Mesenchymal stem cell (in vitro differentiated cells and primary cell): Measurements from ENCODE around the gene BACE1-AS.
A peak's percentile ranks its signal among the peaks of the same experiment; 100 is the strongest.

Source experiments
- DNase-seq: peaks from one replicate; pipeline ENCODE4 v3.0.0-alpha.2; 2013
- H2AFZ ChIP-seq: one replicate; pipeline ENCODE4 v1.6.1; 2013; ENCODE audit warnings: low read depth, mild to moderate bottlenecking, control low read depth, inconsistent platforms, low read length, moderate library complexity
- H2AK5ac ChIP-seq: 2 replicates; pipeline ENCODE4 v1.6.1; 2013; ENCODE audit warnings: low read length, moderate library complexity, mild to moderate bottlenecking, inconsistent platforms; ENCODE audit not compliant: severe bottlenecking
- H2BK120ac ChIP-seq: one replicate; pipeline ENCODE4 v1.6.1; 2013; ENCODE audit warnings: low read depth, mild to moderate bottlenecking, inconsistent platforms, low read length, moderate library complexity
- H2BK12ac ChIP-seq, 2 experiments: one replicate each; pipeline ENCODE4 v1.6.1; 2013; ENCODE audit warnings: inconsistent platforms in 2 of 2, low read length in 2 of 2, mild to moderate bottlenecking in 2 of 2, moderate library complexity in 2 of 2, control low read depth in 1 of 2
- H2BK15ac ChIP-seq: one replicate; pipeline ENCODE4 v1.6.1; 2013; ENCODE audit warnings: mild to moderate bottlenecking, low read depth, inconsistent platforms; ENCODE audit not compliant: poor library complexity, severe bottlenecking
- H2BK5ac ChIP-seq: 2 replicates; pipeline ENCODE4 v1.6.1; 2013; ENCODE audit warnings: low read depth, mild to moderate bottlenecking, low read length, control low read depth, inconsistent platforms; ENCODE audit not compliant: poor library complexity, severe bottlenecking
- H3K14ac ChIP-seq, 2 experiments: one replicate each; pipeline ENCODE4 v1.6.1; 2013; ENCODE audit warnings: inconsistent platforms in 2 of 2, low read length in 2 of 2, control low read depth in 1 of 2, mild to moderate bottlenecking in 1 of 2, moderate library complexity in 1 of 2
- H3K18ac ChIP-seq, 2 experiments: one replicate each; pipeline ENCODE4 v1.6.1; 2013; ENCODE audit warnings: inconsistent platforms in 2 of 2, low read length in 2 of 2, control low read depth in 1 of 2, low read depth in 1 of 2, mild to moderate bottlenecking in 1 of 2
- H3K23ac ChIP-seq, 2 experiments: one replicate each; pipeline ENCODE4 v1.6.1; 2013; ENCODE audit warnings: inconsistent platforms in 2 of 2, low read length in 2 of 2, mild to moderate bottlenecking in 2 of 2, moderate library complexity in 2 of 2, control low read depth in 1 of 2
- H3K27ac ChIP-seq: 2 replicates; pipeline ENCODE4 v1.5.1; 2013; ENCODE audit warnings: mild to moderate bottlenecking, moderate library complexity, low read length, control low read depth, inconsistent platforms; ENCODE audit not compliant: poor library complexity, severe bottlenecking
- H3K27me3 ChIP-seq, 2 experiments: 2 replicates each; pipeline versions ENCODE4 v1.6.1 to v1.7.0; 2013; ENCODE audit warnings: low read length in 2 of 2, mild to moderate bottlenecking in 2 of 2, moderate library complexity in 2 of 2, control low read depth in 1 of 2, inconsistent platforms in 1 of 2; ENCODE audit not compliant: control insufficient read depth in 1 of 2, insufficient read depth in 1 of 2
- H3K36me3 ChIP-seq, 2 experiments: 2 replicates each; pipeline versions ENCODE4 v1.6.1 to v1.7.0; 2013; ENCODE audit warnings: low read length in 2 of 2, control low read depth in 1 of 2, inconsistent platforms in 1 of 2, low read depth in 1 of 2, mild to moderate bottlenecking in 1 of 2; ENCODE audit not compliant: insufficient read depth in 2 of 2, control insufficient read depth in 1 of 2
- H3K4ac ChIP-seq, 2 experiments: one replicate each; pipeline ENCODE4 v1.6.1; 2013; ENCODE audit warnings: inconsistent platforms in 2 of 2, low read length in 2 of 2, mild to moderate bottlenecking in 2 of 2, moderate library complexity in 2 of 2, control low read depth in 1 of 2, low read depth in 1 of 2
- H3K4me1 ChIP-seq: 2 replicates; pipeline ENCODE4 v1.6.1; 2013; ENCODE audit warnings: low read depth, low read length, control low read depth; ENCODE audit not compliant: control insufficient read depth, insufficient read depth
- H3K4me2 ChIP-seq: 2 replicates; pipeline ENCODE4 v1.6.1; 2013; ENCODE audit warnings: low read length, mild to moderate bottlenecking, inconsistent platforms; ENCODE audit not compliant: poor library complexity, severe bottlenecking
- H3K4me3 ChIP-seq, 2 experiments: 2 replicates each; pipeline versions ENCODE4 v1.5.1 to v1.7.0; 2013; ENCODE audit warnings: low read length in 2 of 2, mild to moderate bottlenecking in 2 of 2, control low read depth in 1 of 2, low read depth in 1 of 2; ENCODE audit not compliant: insufficient read depth in 1 of 2
- H3K79me1 ChIP-seq: replicated peaks from 2 replicates; pipeline ENCODE4 v1.6.1; 2013; ENCODE audit warnings: mild to moderate bottlenecking, control low read depth, low read length, inconsistent platforms; ENCODE audit not compliant: poor library complexity, severe bottlenecking
- H3K9ac ChIP-seq: 2 replicates; pipeline ENCODE4 v1.7.0; 2013; ENCODE audit warnings: mild to moderate bottlenecking, low read length, moderate library complexity
- H3K9me3 ChIP-seq: 2 replicates; pipeline ENCODE4 v1.7.0; 2013; ENCODE audit warnings: mild to moderate bottlenecking, low read length; ENCODE audit not compliant: control insufficient read depth
- H4K8ac ChIP-seq: one replicate; pipeline ENCODE4 v1.6.1; 2013; ENCODE audit warnings: inconsistent platforms, mild to moderate bottlenecking, low read length, moderate library complexity
- H4K91ac ChIP-seq: one replicate; pipeline ENCODE4 v1.6.1; 2013; ENCODE audit warnings: mild to moderate bottlenecking, low read length, inconsistent platforms
- WGBS: methylation state at CpG from one replicate; pipeline ENCODE4 v1.1.7; 2013; ENCODE audit warnings: mixed read lengths; 5-methylcytosine and 5-hydroxymethylcytosine counted together

The BACE1-AS gene

DNA sequence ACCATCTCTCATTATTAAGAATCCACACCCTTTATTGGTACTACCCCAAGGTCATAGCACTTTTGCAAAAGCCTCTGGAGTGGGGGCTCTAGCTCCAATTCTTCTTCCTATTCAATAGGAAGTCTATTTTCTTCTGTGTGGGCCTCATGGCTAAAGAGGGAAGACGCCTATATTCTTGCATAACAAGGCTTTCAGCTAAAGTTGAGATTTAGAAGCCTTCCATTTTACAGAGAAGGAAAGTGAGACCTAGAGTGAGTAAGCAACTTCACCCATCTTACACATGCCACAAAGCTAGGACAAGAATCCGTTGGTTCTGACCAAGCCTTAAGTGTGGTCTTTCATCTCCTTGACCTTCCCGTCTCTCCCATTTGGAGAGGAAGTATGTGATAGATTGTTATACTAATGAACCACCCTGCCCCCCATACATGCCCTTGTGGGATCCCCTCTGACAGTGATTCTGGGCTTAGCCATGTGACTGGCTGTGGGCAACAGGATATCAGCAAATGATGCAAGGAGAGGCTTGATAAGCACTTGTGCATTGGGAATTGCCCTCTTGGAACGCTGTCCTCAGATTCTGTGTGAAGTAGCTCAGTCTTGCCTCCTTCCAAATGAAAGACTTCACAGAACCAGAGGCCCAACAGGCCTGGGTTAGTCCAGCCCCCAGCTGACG, 12.6 kb downstream of the BACE1-AS start:
- H2AFZ ChIP-seq, result no peak overlapping the region
- no peak overlapping the region for H3K18ac ChIP-seq
- H2BK120ac ChIP-seq, result no peak overlapping the region
- H3K27ac ChIP-seq, result no peak overlapping the region
- WGBS, result 98% methylated on average over 2 of the region's 5 CpGs
- peaks cover 9 to 19% of the 10 kb centered on the region in 2 experiments for H3K36me3 ChIP-seq
- H3K9ac ChIP-seq, result no peak overlapping the region
- H3K4me1 ChIP-seq, result peaks cover 17% of the 10 kb centered on the region
- no peak overlapping the region for H3K14ac ChIP-seq
- H3K4me2 ChIP-seq, result no peak overlapping the region
- no peak overlapping the region for H2BK12ac ChIP-seq
- H3K79me1 ChIP-seq, result peaks cover 6% of the 10 kb centered on the region
- no peak overlapping the region for H2BK5ac ChIP-seq
- no peaks in the 10 kb centered on the region for H3K27me3 ChIP-seq
- no peaks in the 10 kb centered on the region for H3K9me3 ChIP-seq
- H4K8ac ChIP-seq, result no peak overlapping the region
- DNase-seq, result no peak
- H4K91ac ChIP-seq, result no peak overlapping the region
- no peak overlapping the region for H2BK15ac ChIP-seq
- H2AK5ac ChIP-seq, result no peak overlapping the region
- no peak overlapping the region for H3K4ac ChIP-seq
- H3K4me3 ChIP-seq, result no peak overlapping the region
- H3K23ac ChIP-seq, result no peak overlapping the region

DNA sequence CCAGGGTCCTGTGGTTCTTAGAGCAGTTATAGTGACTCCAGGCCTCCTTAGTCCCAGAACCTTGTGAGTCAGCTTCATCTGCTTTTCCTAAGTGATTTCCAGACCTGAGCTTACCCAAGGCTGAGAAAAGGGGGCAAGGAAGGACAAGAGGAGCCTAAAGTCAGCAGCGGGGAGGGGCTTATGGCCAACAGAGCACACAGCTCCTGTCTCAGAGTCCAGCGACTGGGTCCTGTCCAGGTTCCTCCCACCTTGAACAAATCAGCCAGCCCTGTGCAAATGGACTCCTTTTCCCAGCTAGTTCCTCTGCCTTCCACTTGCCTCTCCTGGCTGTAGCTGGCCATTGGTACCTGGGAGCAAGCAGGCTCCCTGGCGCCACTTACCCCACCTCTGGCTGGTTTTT, 14.0 kb downstream of the BACE1-AS start:
- no peak for DNase-seq
- no peaks in the 10 kb centered on the region for H3K27me3 ChIP-seq
- H3K4me1 ChIP-seq, result peaks cover 4% of the 10 kb centered on the region
- H4K91ac ChIP-seq, result no peak overlapping the region
- H3K4me2 ChIP-seq, result no peak overlapping the region
- no peak overlapping the region for H2BK12ac ChIP-seq
- H2AFZ ChIP-seq, result no peak overlapping the region
- no peak overlapping the region for H2BK15ac ChIP-seq
- H3K4me3 ChIP-seq, result no peak overlapping the region
- H4K8ac ChIP-seq, result no peak overlapping the region
- WGBS, result 96% methylated on average over 3 of the region's 3 CpGs
- H3K23ac ChIP-seq, result peak overlapping the region in 1 of 2 experiments; percentile 14
- no peak overlapping the region for H3K9ac ChIP-seq
- H3K18ac ChIP-seq, result no peak overlapping the region
- H3K79me1 ChIP-seq, result peaks cover 8% of the 10 kb centered on the region
- no peak overlapping the region for H2BK120ac ChIP-seq
- H3K9me3 ChIP-seq, result no peaks in the 10 kb centered on the region
- H2AK5ac ChIP-seq, result no peak overlapping the region
- H3K27ac ChIP-seq, result no peak overlapping the region
- no peak overlapping the region for H3K4ac ChIP-seq
- peaks cover 9 to 19% of the 10 kb centered on the region in 2 experiments for H3K36me3 ChIP-seq
- no peak overlapping the region for H3K14ac ChIP-seq
- no peak overlapping the region for H2BK5ac ChIP-seq

- H3K4me1 ChIP-seq, result peaks cover 5% of the 10 kb centered on the region
- H3K14ac ChIP-seq, result no peak overlapping the region
- 92% methylated on average over 7 of the region's 7 CpGs for WGBS
Measured at GRCh38 chr11:117309310-117309709, 18.2 kb downstream of the BACE1-AS start.

DNA sequence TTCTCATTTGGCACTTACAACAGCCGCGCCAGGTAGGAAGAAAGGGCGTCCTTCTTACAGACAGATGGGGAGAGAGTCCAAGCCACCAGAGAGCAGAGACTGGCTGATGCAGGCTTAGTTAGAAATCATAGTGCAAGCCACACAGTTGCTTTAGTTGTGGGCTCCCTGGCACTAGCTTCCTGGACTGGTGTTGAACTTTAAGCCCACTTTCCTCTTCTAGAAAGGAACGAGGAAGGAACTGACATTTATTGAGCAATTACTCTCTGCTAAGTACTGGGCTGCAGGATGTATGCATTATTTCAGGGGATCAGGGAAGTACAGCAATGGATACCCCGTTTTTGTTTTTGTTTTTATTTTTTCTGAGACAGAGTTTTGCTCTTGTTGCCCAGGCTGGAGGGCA, 21.9 kb downstream of the BACE1-AS start:
- Histone ChIP-seq H2AFZ (no peak overlapping the region), H4K91ac (no peak overlapping the region), H4K8ac (no peak overlapping the region), H3K4ac (no peak overlapping the region), H3K79me1 (peaks cover 40% of the 10 kb centered on the region), H2BK120ac (no peak overlapping the region), H3K18ac (no peak overlapping the region), H3K4me3 (no peak overlapping the region), H3K23ac (no peak overlapping the region), H3K14ac (no peak overlapping the region), H3K27me3 (no peaks in the 10 kb centered on the region), H2AK5ac (no peak overlapping the region), H3K4me1 (peaks cover 20% of the 10 kb centered on the region), H2BK5ac (no peak overlapping the region), H2BK15ac (no peak overlapping the region), H3K4me2 (no peak overlapping the region), H3K9me3 (no peaks in the 10 kb centered on the region), H3K9ac (no peak overlapping the region), H3K36me3 (peaks cover 0 to 3% of the 10 kb centered on the region in 2 experiments), H3K27ac (no peak overlapping the region), H2BK12ac (no peak overlapping the region)
- 82% methylated on average over 5 of the region's 5 CpGs for WGBS
- DNase-seq, result no peak

More at GRCh38 chr11:117309310-117309709, 18.2 kb downstream of the BACE1-AS start:
- Histone ChIP-seq H3K9me3 (no peaks in the 10 kb centered on the region), H3K18ac (no peak overlapping the region), H2BK15ac (no peak overlapping the region), H3K27me3 (no peaks in the 10 kb centered on the region), H3K9ac (no peak overlapping the region), H3K4me3 (no peak overlapping the region), H4K91ac (no peak overlapping the region), H3K4ac (no peak overlapping the region), H2BK5ac (no peak overlapping the region), H2BK120ac (no peak overlapping the region), H2AK5ac (no peak overlapping the region), H3K36me3 (peaks cover 6 to 10% of the 10 kb centered on the region in 2 experiments), H2AFZ (no peak overlapping the region), H4K8ac (no peak overlapping the region), H3K27ac (no peak overlapping the region), H3K23ac (no peak overlapping the region), H3K4me2 (no peak overlapping the region), H3K79me1 (peaks cover 27% of the 10 kb centered on the region), H2BK12ac (no peak overlapping the region)
- no peak for DNase-seq
